GM12864 (cell line): ENCODE results near the gene G6PC2.
A peak's percentile ranks its signal among the peaks of the same experiment; 100 is the strongest.
"Not testable (repeated sequence)": the region's sequence is repeated elsewhere in the genome, so short reads cannot be mapped to it uniquely, and the experiment has no call there.

Experiments used
- DNase-seq: peaks from one replicate; pipeline ENCODE4 v3.0.0-alpha.2; 2011; ENCODE audit warnings: low read depth
- H3K4me3 ChIP-seq: 2 replicates; pipeline ENCODE4 v1.5.1; 2011; ENCODE audit warnings: mild to moderate bottlenecking, low read depth, low read length, control low read depth
- CTCF ChIP-seq: IDR thresholded peaks from 2 replicates; pipeline ENCODE4 v1.5.1; 2011; ENCODE audit warnings: low read depth, mild to moderate bottlenecking, moderate library complexity, low read length, control low read depth, inconsistent platforms; ENCODE audit errors: missing control alignments

The G6PC2 gene

GRCh38 chr2:168874368-168875054 is 26.6 kb upstream of the G6PC2 start:
- H3K4me3 ChIP-seq, result no peak overlapping the region
- no peak for DNase-seq
- TF ChIP-seq CTCF, result no peak

GRCh38 chr2:168882163-168882562 is 18.9 kb upstream of the G6PC2 start:
- not testable (repeated sequence) for H3K4me3 ChIP-seq, DNase-seq

- DNase-seq, result no peak
- no peak overlapping the region for H3K4me3 ChIP-seq
- TF ChIP-seq CTCF, result no peak
These were observed 16.1 kb upstream of the G6PC2 start for GRCh38 chr2:168884975-168885374.

- no peak for DNase-seq
- TF ChIP-seq CTCF, result no peak
- H3K4me3 ChIP-seq, result peak overlapping the region; percentile 83
These were observed 11.5 kb upstream of the G6PC2 start for GRCh38 chr2:168889635-168890005.

GRCh38 chr2:168890006-168890782 is 10.9 kb upstream of the G6PC2 start, which contains the start of gene SPC25:
Gene SPC25 (minus strand): TSS chr2:168890430. CDS start chr2:168889519, 911 bp downstream.
- peak; percentile 86 for DNase-seq
- no peak for TF ChIP-seq CTCF

GRCh38 chr2:168892327-168892726 is 8.8 kb upstream of the G6PC2 start:
- no peak for TF ChIP-seq CTCF
- DNase-seq, result no peak
- H3K4me3 ChIP-seq, result no peak overlapping the region

More at GRCh38 chr2:168890006-168890782, 10.9 kb upstream of the G6PC2 start, which contains the start of gene SPC25:
- H3K4me3 ChIP-seq, result peak within 1 kb of the TSS; percentile 83

GRCh38 chr2:168894101-168894500 is 7.0 kb upstream of the G6PC2 start:
- no peak for DNase-seq
- H3K4me3 ChIP-seq, result no peak overlapping the region
- TF ChIP-seq CTCF, result no peak
